GM12878 (cell line): ENCODE results near the gene RNU6-1. TPM values are rescaled to one million over a fixed set of nuclear protein-coding genes. Genes with fewer than 3 reads are reported as not detected.
A peak's percentile ranks its signal among the peaks of the same experiment; 100 is the strongest.

Source experiments
- ATAC-seq: fragments of 200-7000 bp; cut with Tn5 transposase; 3 replicates; pipeline ENCODE4 v1.9.1; 2020; ENCODE audit warnings: mild to moderate bottlenecking, moderate library complexity
- BruUV-seq: library from RNA; stranded (reverse); fragments of 400-500 nt; replicated peaks from 2 replicates; lab custom pipeline; 2021; lab: Mats Ljungman, UMichigan
- CTCF ChIA-PET: fragments of 300-600 bp; sonication (Branson Sonifier 250); formaldehyde crosslinking; extraction: SDS; loops from one replicate; lab custom pipeline; 2021; ENCODE audit warnings: inconsistent platforms; lab: Yijun Ruan, JAX
- POLR2A ChIA-PET: fragments of 350-600 bp; formaldehyde crosslinking; extraction: SDS; loops from one replicate; lab custom pipeline; 2021; ENCODE audit warnings: inconsistent platforms; lab: Charles Lee
- RAD21 ChIA-PET: fragments of 300-600 bp; sonication (Branson Sonifier 250); formaldehyde crosslinking; loops from one replicate; lab custom pipeline; 2023; ENCODE audit warnings: antibody characterized with exemption; ENCODE audit not compliant: unreplicated experiment; lab: Charles Lee
- SMC1A ChIA-PET: fragments of 300-600 bp; sonication (Branson Sonifier 250); formaldehyde crosslinking; loops from one replicate; lab custom pipeline; 2023; ENCODE audit not compliant: unreplicated experiment, uncharacterized antibody; lab: Charles Lee
- DNase-seq: peaks from one replicate; pipeline ENCODE4 v3.0.0-alpha.2; 2011; ENCODE audit warnings: low read depth, low spot score
- FAIRE-seq: peaks from 3 replicates; lab custom pipeline; 2011; peaks lifted over from hg19 to GRCh38; lab: Jason Lieb, UNC
- H2AFZ ChIP-seq: 2 replicates; pipeline ENCODE4 v1.6.0; 2011; ENCODE audit warnings: low read depth, low read length, control low read depth; ENCODE audit not compliant: control insufficient read depth
- H3K27ac ChIP-seq: 2 replicates; pipeline ENCODE4 v1.5.1; 2011; ENCODE audit warnings: control low read depth; ENCODE audit not compliant: control insufficient read depth, insufficient read depth
- H3K27me3 ChIP-seq, 2 experiments: replicated peaks in 1 of 2; 2 replicates each; pipeline versions ENCODE4 v1.6.0 to v1.6.1; 2011; ENCODE audit warnings: low read length in 1 of 2; ENCODE audit not compliant: control insufficient read depth in 2 of 2, insufficient read depth in 2 of 2
- H3K36me3 ChIP-seq, 2 experiments: 2 replicates each; pipeline ENCODE4 v1.5.1; 2011; ENCODE audit warnings: low read length in 1 of 2; ENCODE audit not compliant: control insufficient read depth in 2 of 2, insufficient read depth in 2 of 2
- H3K4me1 ChIP-seq: 2 replicates; pipeline ENCODE4 v1.6.1; 2011; ENCODE audit warnings: mild to moderate bottlenecking, low read length, moderate library complexity, mixed read lengths; ENCODE audit not compliant: control insufficient read depth, insufficient read depth
- H3K4me2 ChIP-seq: 2 replicates; pipeline ENCODE4 v1.6.0; 2011; ENCODE audit warnings: control low read depth; ENCODE audit not compliant: control insufficient read depth, insufficient read depth
- H3K4me3 ChIP-seq: fragments of 200-600 bp; sonication (generic); 2 replicates; pipeline ENCODE4 v1.5.1; 2016
- H3K79me2 ChIP-seq: 2 replicates; pipeline ENCODE4 v1.6.0; 2011; ENCODE audit warnings: low read length; ENCODE audit not compliant: control insufficient read depth, insufficient read depth
- H3K9ac ChIP-seq: 2 replicates; pipeline ENCODE4 v1.8.0; 2011; ENCODE audit warnings: low read length, control low read depth, mixed read lengths; ENCODE audit not compliant: control insufficient read depth, insufficient read depth
- H3K9me3 ChIP-seq: replicated peaks from 3 replicates; pipeline ENCODE4 v1.5.1; 2011; ENCODE audit warnings: mild to moderate bottlenecking, low read length; ENCODE audit not compliant: control insufficient read depth, insufficient read depth
- H4K20me1 ChIP-seq: 2 replicates; pipeline ENCODE4 v1.6.0; 2011; ENCODE audit not compliant: control insufficient read depth, insufficient read depth
- CEBPB ChIP-seq, 2 experiments: fragments of 150-350 bp in 1 of 2; IDR thresholded peaks; 2 replicates each; pipeline ENCODE4 v1.6.1; 2012 to 2014; ENCODE audit warnings: low read depth in 2 of 2, low read length in 2 of 2, borderline replicate concordance in 1 of 2, inconsistent platforms in 1 of 2
- CREM ChIP-seq: IDR thresholded peaks from 2 replicates; pipeline ENCODE4 v1.6.1; 2014; ENCODE audit warnings: antibody characterized with exemption, low read depth
- EED ChIP-seq: sonication (generic); IDR thresholded peaks from 2 replicates; pipeline ENCODE4 v1.6.1; 2016; ENCODE audit warnings: antibody characterized with exemption, low read depth
- MYC ChIP-seq: IDR thresholded peaks from 2 replicates; pipeline ENCODE4 v1.6.1; 2011; ENCODE audit warnings: mild to moderate bottlenecking, low read length, moderate library complexity, inconsistent platforms; ENCODE audit not compliant: insufficient read depth, insufficient replicate concordance, insufficient read length, severe bottlenecking
- NFXL1 ChIP-seq: fragments of 450-650 bp; IDR thresholded peaks from 2 replicates; pipeline ENCODE4 v1.6.1; 2017; ENCODE audit warnings: antibody characterized with exemption, mild to moderate bottlenecking, borderline replicate concordance
- RUNX3 ChIP-seq: IDR thresholded peaks from 2 replicates; pipeline ENCODE4 v1.6.1; 2012; ENCODE audit warnings: low read length, inconsistent platforms
- USF1 ChIP-seq: IDR thresholded peaks from 2 replicates; pipeline ENCODE4 v1.6.1; 2011; ENCODE audit warnings: borderline replicate concordance, low read depth, mild to moderate bottlenecking, moderate library complexity, mixed read lengths, low read length; ENCODE audit not compliant: insufficient read depth; ENCODE audit errors: extremely low read length
- WGBS: methylation state at CpG from one replicate; pipeline ENCODE4 v1.1.6; 2016; ENCODE audit warnings: low lambda C conversion rate; ENCODE audit not compliant: insufficient replicate concordance, insufficient coverage; ENCODE audit errors: missing lambda C conversion rate; 5-methylcytosine and 5-hydroxymethylcytosine counted together
- in situ Hi-C: fragments of 300-500 bp; cut with MboI; formaldehyde crosslinking; loops from 9 replicates; pipeline ENCODE4 v1.14.3; 2018; ENCODE audit warnings: mixed read lengths
- intact Hi-C: fragments of 100-400 bp; cut with micrococcal nuclease; formaldehyde crosslinking; loops from one replicate; pipeline ENCODE4 v1.14.2; 2022; ENCODE audit not compliant: unreplicated experiment
- polyA plus RNA-seq, 11 experiments: library from polyadenylated mRNA; depleted of rRNA in 4 of 11; unstranded in 6 of 11; stranded (reverse) in 5 of 11; fragments of >200 nt; fragmentation: Nextera tagmentation in 4 of 11; fragmentation: Illumina TruSeq in 1 of 11; extraction: Ambion mirVana in 4 of 11; extraction: Trizol in 1 of 11; gene quantifications; 1 replicate in 1 of 11; 2 replicates in 10 of 11; pipeline versions ENCODE4 v1.2.1 to v1.2.3, GENCODE V29; 2011 to 2016; ENCODE audit warnings: inconsistent platforms in 2 of 11, missing spikeins in 2 of 11, low read depth in 1 of 11
- total RNA-seq, 4 experiments: library from RNA; depleted of rRNA in 3 of 4; stranded (reverse); fragments of >200 nt in 3 of 4; fragmentation: Illumina TruSeq in 1 of 4; extraction: Trizol in 1 of 4; gene quantifications; 2 replicates each; pipeline versions ENCODE4 v1.2.1 to v1.2.3, GENCODE V29; 2013 to 2021

RNU6-1 gene
- total and polyA plus RNA-seq, 10 of the 15 experiments (the other 5 are each of a cell fraction or from before 2014, with no cell fraction given): not detected

GRCh38 chr15:67859331-67859946 lies 19.6 kb upstream of the RNU6-1 start:
- Histone ChIP-seq H3K79me2 (no peaks in the 10 kb centered on the region), H3K4me2 (peak overlapping the region; percentile 40), H4K20me1 (no peaks in the 10 kb centered on the region), H3K9ac (0 out of 2 replicates have a peak overlapping the region, but pooled peaks have one; percentile 5), H2AFZ (peak overlapping the region; percentile 44), H3K27me3 (no peaks in the 10 kb centered on the region), H3K4me1 (peaks cover 36% of the 10 kb centered on the region), H3K27ac (peak overlapping the region; percentile 41; the same call in 1 of the 2 replicates), H3K36me3 (no peaks in the 10 kb centered on the region), H3K9me3 (no peaks in the 10 kb centered on the region), H3K4me3 (no peak overlapping the region)
- TF ChIP-seq CREM (no peak), NFXL1 (no peak), MYC (no peak), CEBPB (IDR thresholded peaks at IDR 0.05; ENCODE audit: borderline replicate concordance in 1 of 2, low read depth in 2 of 2, low read length in 2 of 2) (no peak), RUNX3 (no peak), USF1 (no peak), EED (0 out of 2 replicates have a peak, but pooled peaks have one; percentile 12)
- POLR2A ChIA-PET: interaction anchor here (0.6 to 1.2 kb wide), 3 partner anchors 195 to 711 kb away, joined by 3 to 4 read pairs (median 3); partner anchors contain the start of gene PIAS1
- intact Hi-C loops: no loop called here
- FAIRE-seq: no peak
- RAD21 ChIA-PET: no interaction called here
- DNase-seq: no peak
- no peak for ATAC-seq
- WGBS: 57% methylated on average over 5 of the region's 5 CpGs
- BruUV-seq: no TSS peak
- SMC1A ChIA-PET: no interaction called here
- in situ Hi-C loops: no loop called here
- CTCF ChIA-PET: no interaction called here
